ENCODE measurements around the gene USP17L26.
"Not testable (repeated sequence)": the region's sequence is repeated elsewhere in the genome, so short reads cannot be mapped to it uniquely, and the experiment has no call there.

- TF ChIP-seq EZH2 (IDR thresholded peaks at IDR 0.05; ENCODE audit: low read length), result not testable (repeated sequence)
- TF ChIP-seq, protein P1, sequence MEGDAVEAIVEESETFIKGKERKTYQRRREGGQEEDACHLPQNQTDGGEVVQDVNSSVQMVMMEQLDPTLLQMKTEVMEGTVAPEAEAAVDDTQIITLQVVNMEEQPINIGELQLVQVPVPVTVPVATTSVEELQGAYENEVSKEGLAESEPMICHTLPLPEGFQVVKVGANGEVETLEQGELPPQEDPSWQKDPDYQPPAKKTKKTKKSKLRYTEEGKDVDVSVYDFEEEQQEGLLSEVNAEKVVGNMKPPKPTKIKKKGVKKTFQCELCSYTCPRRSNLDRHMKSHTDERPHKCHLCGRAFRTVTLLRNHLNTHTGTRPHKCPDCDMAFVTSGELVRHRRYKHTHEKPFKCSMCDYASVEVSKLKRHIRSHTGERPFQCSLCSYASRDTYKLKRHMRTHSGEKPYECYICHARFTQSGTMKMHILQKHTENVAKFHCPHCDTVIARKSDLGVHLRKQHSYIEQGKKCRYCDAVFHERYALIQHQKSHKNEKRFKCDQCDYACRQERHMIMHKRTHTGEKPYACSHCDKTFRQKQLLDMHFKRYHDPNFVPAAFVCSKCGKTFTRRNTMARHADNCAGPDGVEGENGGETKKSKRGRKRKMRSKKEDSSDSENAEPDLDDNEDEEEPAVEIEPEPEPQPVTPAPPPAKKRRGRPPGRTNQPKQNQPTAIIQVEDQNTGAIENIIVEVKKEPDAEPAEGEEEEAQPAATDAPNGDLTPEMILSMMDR (optimal IDR thresholded peaks at IDR 0.05 in 1 of 3, IDR thresholded peaks at IDR 0.05 in 1 of 3, conservative IDR thresholded peaks at IDR 0.05 in 1 of 3; ENCODE audit: extremely low read depth in 1 of 3, insufficient read depth in 2 of 3, low read length in 3 of 3), result not testable (repeated sequence)
These were observed 10.3 kb upstream of the USP17L26 start for GRCh38 chr4:9324191-9324590.

All from keratinocyte (primary cell).